ENCODE results near the gene GOLGA6L2.

GRCh38 chr15:23401627-23402026 lies 45.4 kb downstream of the GOLGA6L2 start:
- TF ChIP-seq SPI1 (IDR thresholded peaks at IDR 0.05; ENCODE audit: low read depth, low read length): no peak
- TF ChIP-seq POLR2A (IDR thresholded peaks at IDR 0.05; ENCODE audit: low read depth, low read length): no peak
- no peak for TF ChIP-seq POLR2AphosphoS5 (IDR thresholded peaks at IDR 0.05; ENCODE audit: low read depth, low read length)
- no peak for TF ChIP-seq TAF1 (IDR thresholded peaks at IDR 0.05; ENCODE audit: low read depth, low read length)

All from GM12891 (cell line).